Heart right ventricle (tissue), 16 donors: Measurements from ENCODE around the gene UBR7. TPM values are rescaled to one million over a fixed set of nuclear protein-coding genes. Genes with fewer than 3 reads are reported as not detected.
"Not testable (repeated sequence)": the region's sequence is repeated elsewhere in the genome, so short reads cannot be mapped to it uniquely, and the experiment has no call there.

Experiments
- ATAC-seq, 8 donors: fragments of 200-7000 bp; cut with Tn5 transposase; one replicate each; pipeline ENCODE4 v1.9.1; 2020; ENCODE audit warnings: mild to moderate bottlenecking in 8 of 8, moderate library complexity in 8 of 8, moderate number of reproducible peaks in 1 of 8
- DNase-seq, 2 donors: peaks; one replicate each; pipeline ENCODE4 v3.0.0-alpha.2; 2020
- H3K27ac ChIP-seq, 10 donors: fragments of 200-600 bp; sonication (generic) in 2 of 10; one replicate each; pipeline versions ENCODE4 v1.5.0 to v1.8.0; 2020 to 2022; ENCODE audit warnings: mild to moderate bottlenecking in 3 of 10
- H3K27me3 ChIP-seq, 7 donors: fragments of 200-600 bp; one replicate each; pipeline ENCODE4 v1.8.0; 2021 to 2022; ENCODE audit warnings: mild to moderate bottlenecking in 2 of 7
- H3K36me3 ChIP-seq, 9 donors: fragments of 200-600 bp; sonication (generic) in 1 of 9; one replicate each; pipeline versions ENCODE4 v1.5.0 to v1.8.0; 2020 to 2022; ENCODE audit warnings: mild to moderate bottlenecking in 2 of 9
- H3K4me1 ChIP-seq, 9 donors: fragments of 200-600 bp; sonication (generic) in 1 of 9; one replicate each; pipeline versions ENCODE4 v1.5.0 to v1.8.0; 2020 to 2022; ENCODE audit warnings: mild to moderate bottlenecking in 4 of 9
- H3K4me3 ChIP-seq, 10 donors: fragments of 200-600 bp; sonication (generic) in 2 of 10; one replicate each; pipeline versions ENCODE4 v1.5.0 to v1.8.0; 2020 to 2022; ENCODE audit warnings: mild to moderate bottlenecking in 7 of 10, moderate library complexity in 2 of 10
- H3K9me3 ChIP-seq, 11 donors: fragments of 200-600 bp in 10 of 11; sonication (generic) in 2 of 11; one replicate each; pipeline versions ENCODE4 v1.5.0 to v1.8.0; 2013 to 2022; ENCODE audit warnings: mild to moderate bottlenecking in 2 of 11, control low read depth in 1 of 11, moderate library complexity in 1 of 11
- WGBS, 2 donors: extraction: QIAGEN DNeasy Blood & Tissue Kit; methylation state at CpG; one replicate each; pipeline ENCODE4 v1.1.7; 2013; ENCODE audit warnings: inconsistent platforms in 1 of 2; 5-methylcytosine and 5-hydroxymethylcytosine counted together
- intact Hi-C, 10 donors: fragments of 100-400 bp; cut with DNase I; formaldehyde crosslinking; loops; one replicate each; pipeline versions ENCODE4 v1.11.1 to v1.14.2; 2022
- polyA plus RNA-seq, 2 donors: library from polyadenylated mRNA; stranded (reverse); fragments of 200-250 nt; gene quantifications; one replicate each; pipeline ENCODE4 v1.2.3, GENCODE V29; 2013
- total RNA-seq, 10 donors: library from RNA; stranded (reverse); fragmentation: NEBNext Ultra II Directional in 3 of 10; extraction: Animal tissue kit (Norgen Biotek cat#: 25700) in 3 of 10; gene quantifications; one replicate each; pipeline versions ENCODE4 v1.2.1 to v1.2.4, GENCODE V29; 2021 to 2023
- TF ChIP-seq, protein P1 (sequence below), 9 donors: fragments of 200-600 bp; sonication (generic) in 2 of 9; IDR thresholded peaks; one replicate each; pipeline versions ENCODE4 v1.5.0 to v1.8.0; 2021 to 2022; ENCODE audit warnings: antibody characterized with exemption in 9 of 9, mild to moderate bottlenecking in 5 of 9, moderate library complexity in 1 of 9
- donor health status: Arrhythmogenic right ventricular cardiomyopathy.
- donor health status: ischemic (EF 13 %, LVEDD 7.1; RV severe dilation, severe dysfunction).
- donor health status: healthy with polysubstance abuse.
- donor health status: DM: no; HTN: yes; CAD: no.
- donor health status: DM: no; HTN: no; CAD: no.
- donor health status: ischemic (EF 25% LVEDD 6.9; RV normal size, moderate dysfunction).
- donor health status: ischemic (EF 25% LVEDD 5.7; RV mildly dilated, moderate dysfunction).
- donor health status: healthy.
- donor health status: DM: yes; HTN: yes; CAD: no.
- donor health status: Ischemic cardiomyopathy.
- donor health status: ischemic (EF 35%, LVEDD 5.7; RV mildly dilated, moderate dysfunction).
- donor health status: nonischemic (EF 11% LVEDD 7.7; RV severe dilation, severe dysfunction).
- donor health status: DM: yes; HTN: yes; CAD: no.
- donor health status: PGD.
- donor health status: ischemic (EF 29% LVEDD 5.4; RV normal size, mild dysfunction).
- donor health status: nonischemic (EF 23%, LVEDD 6.1; RV moderate dilation, normal function).

Gene UBR7
- total and polyA plus RNA-seq, 12 donors, result 7.8 to 28.3 (median 21.1) TPM

DNA sequence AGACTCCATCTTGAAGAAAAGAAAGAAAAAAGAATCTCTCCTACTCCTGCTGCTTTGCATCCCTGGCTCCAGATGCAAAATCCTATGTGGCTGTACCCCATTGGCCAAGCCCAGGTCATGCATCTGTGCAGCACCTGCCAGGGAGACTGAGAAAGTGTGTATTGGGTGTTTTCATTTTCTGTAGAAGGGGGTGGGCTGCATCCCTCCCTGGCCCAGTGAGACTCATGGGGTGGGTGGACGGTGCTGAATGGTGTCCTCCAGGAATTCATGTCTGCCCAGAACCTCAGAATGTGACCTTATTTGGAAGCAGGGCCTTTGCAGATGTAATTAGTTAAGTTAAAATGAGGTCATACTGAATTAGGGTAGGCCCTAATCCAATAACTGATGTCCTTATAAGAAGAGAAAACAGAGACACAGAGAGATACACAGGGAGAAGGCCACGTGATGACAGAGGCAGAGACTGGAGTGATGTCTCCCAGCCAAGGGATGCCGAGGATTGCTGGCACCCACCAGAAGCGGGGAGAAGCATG is 45.6 kb upstream of the UBR7 start:
- DNase-seq (no peak), ATAC-seq (no peak)
- intact Hi-C loops, result no loop called here
- Histone ChIP-seq H3K27me3 (no peaks in the 10 kb centered on the region), H3K36me3 (no peaks in the 10 kb centered on the region), H3K4me3 (no peak overlapping the region), H3K4me1 (no peaks in the 10 kb centered on the region), H3K9me3 (peaks cover 0 to 2% (median 0%) of the 10 kb centered on the region in 11 donors), H3K27ac (no peak overlapping the region)
- TF ChIP-seq, protein P1, sequence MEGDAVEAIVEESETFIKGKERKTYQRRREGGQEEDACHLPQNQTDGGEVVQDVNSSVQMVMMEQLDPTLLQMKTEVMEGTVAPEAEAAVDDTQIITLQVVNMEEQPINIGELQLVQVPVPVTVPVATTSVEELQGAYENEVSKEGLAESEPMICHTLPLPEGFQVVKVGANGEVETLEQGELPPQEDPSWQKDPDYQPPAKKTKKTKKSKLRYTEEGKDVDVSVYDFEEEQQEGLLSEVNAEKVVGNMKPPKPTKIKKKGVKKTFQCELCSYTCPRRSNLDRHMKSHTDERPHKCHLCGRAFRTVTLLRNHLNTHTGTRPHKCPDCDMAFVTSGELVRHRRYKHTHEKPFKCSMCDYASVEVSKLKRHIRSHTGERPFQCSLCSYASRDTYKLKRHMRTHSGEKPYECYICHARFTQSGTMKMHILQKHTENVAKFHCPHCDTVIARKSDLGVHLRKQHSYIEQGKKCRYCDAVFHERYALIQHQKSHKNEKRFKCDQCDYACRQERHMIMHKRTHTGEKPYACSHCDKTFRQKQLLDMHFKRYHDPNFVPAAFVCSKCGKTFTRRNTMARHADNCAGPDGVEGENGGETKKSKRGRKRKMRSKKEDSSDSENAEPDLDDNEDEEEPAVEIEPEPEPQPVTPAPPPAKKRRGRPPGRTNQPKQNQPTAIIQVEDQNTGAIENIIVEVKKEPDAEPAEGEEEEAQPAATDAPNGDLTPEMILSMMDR (IDR thresholded peaks at IDR 0.05), result no peak
- 54 to 58% methylated on average over 4 of the region's 4 CpGs for WGBS, 2 donors

- H3K4me3 ChIP-seq, result no peak overlapping the region
- no peaks in the 10 kb centered on the region for H3K27me3 ChIP-seq
- H3K27ac ChIP-seq, result no peak overlapping the region
- no peak for DNase-seq
- H3K36me3 ChIP-seq, result no peaks in the 10 kb centered on the region
- peaks cover 0 to 2% (median 0%) of the 10 kb centered on the region in 11 donors for H3K9me3 ChIP-seq
- TF ChIP-seq, protein P1 (IDR thresholded peaks at IDR 0.05), result no peak
- H3K4me1 ChIP-seq, result no peaks in the 10 kb centered on the region
- ATAC-seq, result no peak
- intact Hi-C loops, result no loop called here
- WGBS, 2 donors, result 65 to 80% methylated on average over 5 of the region's 5 CpGs
Observed at GRCh38 chr14:93163564-93163963, 43.5 kb upstream of the UBR7 start.

- H3K27ac ChIP-seq, intact Hi-C loops, H3K4me3 ChIP-seq, H3K27me3 ChIP-seq, ATAC-seq, H3K9me3 ChIP-seq, H3K4me1 ChIP-seq, DNase-seq, H3K36me3 ChIP-seq: not testable (repeated sequence)
- 86 to 93% methylated on average over 24 to 26 of the region's 26 CpGs for WGBS, 2 donors
Observed at GRCh38 chr14:93165271-93166265, 41.5 kb upstream of the UBR7 start.

DNA sequence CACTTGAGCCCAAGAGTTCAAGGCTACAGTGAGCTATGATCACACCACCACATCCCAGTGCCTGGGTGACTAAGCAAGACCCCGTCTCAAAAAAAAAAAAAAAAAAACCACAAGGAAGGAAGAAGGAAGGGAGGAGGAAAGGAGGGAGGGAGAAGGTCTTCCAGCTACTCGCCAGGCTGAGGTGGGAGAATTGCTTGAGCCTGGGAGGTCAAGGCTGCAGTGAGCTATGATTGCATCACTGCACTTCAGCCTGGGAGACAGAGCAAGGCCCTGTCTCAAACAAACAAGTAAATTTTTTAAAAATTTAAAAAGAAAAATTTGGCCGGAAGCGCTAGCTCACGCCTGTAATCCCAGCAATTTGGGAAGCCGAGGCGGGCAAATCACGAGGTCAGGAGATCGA is 38.4 kb upstream of the UBR7 start:
- H3K27ac ChIP-seq, H3K9me3 ChIP-seq, DNase-seq, H3K27me3 ChIP-seq, H3K4me3 ChIP-seq, H3K4me1 ChIP-seq, ATAC-seq, H3K36me3 ChIP-seq, intact Hi-C loops: not testable (repeated sequence)
- 82 to 89% methylated on average over 9 of the region's 9 CpGs for WGBS, 2 donors

DNA sequence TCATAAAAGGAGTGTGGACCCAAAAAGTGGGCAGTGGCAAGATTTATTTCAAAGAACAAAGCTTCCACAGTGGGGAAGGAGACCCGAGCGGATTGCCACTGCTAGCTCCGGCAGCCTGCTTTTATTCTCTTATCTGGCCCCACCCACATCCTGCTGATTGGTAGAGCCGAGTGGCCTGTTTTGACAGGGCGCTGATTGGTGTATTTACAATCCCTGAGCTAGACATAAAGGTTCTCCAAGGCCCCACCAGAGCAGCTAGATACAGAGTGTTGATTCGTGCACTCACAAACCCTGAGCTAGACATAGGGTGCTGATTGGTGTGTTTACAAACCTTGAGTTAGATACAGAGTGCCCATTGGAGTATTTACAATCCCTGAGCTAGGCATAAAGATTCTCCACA is 37.4 kb upstream of the UBR7 start:
- 67 to 71% methylated on average over 6 of the region's 6 CpGs for WGBS, 2 donors
- H3K27me3 ChIP-seq, H3K4me1 ChIP-seq, H3K27ac ChIP-seq, intact Hi-C loops, ATAC-seq, H3K9me3 ChIP-seq, DNase-seq, H3K4me3 ChIP-seq, H3K36me3 ChIP-seq: not testable (repeated sequence)

DNA sequence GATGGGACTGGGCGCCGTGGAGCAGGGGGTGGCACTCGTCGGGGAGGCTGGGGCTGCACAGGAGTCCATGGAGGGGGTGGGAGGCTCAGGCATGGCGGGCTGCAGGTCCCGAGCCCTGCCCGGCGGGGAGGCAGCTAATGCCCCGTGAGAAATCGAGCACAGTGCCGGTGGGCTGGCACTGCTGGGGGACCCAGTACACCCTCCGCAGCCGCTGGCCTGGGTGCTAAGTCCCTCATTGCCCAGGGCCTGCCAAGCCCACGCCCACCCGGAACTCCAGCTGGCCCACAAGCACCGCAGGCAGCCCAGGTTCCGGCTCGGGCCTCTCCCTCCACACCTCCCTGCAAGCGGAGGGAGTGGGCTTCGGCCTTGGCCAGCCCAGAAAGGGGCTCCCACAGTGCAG is 36.9 kb upstream of the UBR7 start:
- H3K4me3 ChIP-seq, intact Hi-C loops, H3K9me3 ChIP-seq, H3K27me3 ChIP-seq, H3K4me1 ChIP-seq, ATAC-seq, H3K27ac ChIP-seq, DNase-seq, H3K36me3 ChIP-seq: not testable (repeated sequence)
- WGBS, 2 donors, result 95% methylated on average over 20 of the region's 20 CpGs
